Activated T-cell treated with anti-CD3 and anti-CD28 coated beads, Interleukin-2, amount 50 U/mL, for 4 hours (primary cell): ENCODE results near the gene PRKAG2. TPM values are rescaled to one million over a fixed set of nuclear protein-coding genes. Genes with fewer than 3 reads are reported as not detected.
"Not testable (repeated sequence)": the region's sequence is repeated elsewhere in the genome, so short reads cannot be mapped to it uniquely, and the experiment has no call there.

Source experiments
- ATAC-seq, 2 donors: fragments of 200-7000 bp; cut with Tn5 transposase; one replicate each; pipeline ENCODE4 v1.10.0; 2021
- DNase-seq: peaks from one replicate; pipeline ENCODE4 v3.0.0-alpha.2; 2020
- H3K27me3 Mint-ChIP-seq: one replicate; pipeline ENCODE4 v1.8.0; 2021; ENCODE audit warnings: low read depth, mixed read lengths
- H3K36me3 Mint-ChIP-seq: one replicate; pipeline ENCODE4 v1.8.0; 2022; ENCODE audit warnings: mixed read lengths; ENCODE audit not compliant: insufficient read depth
- H3K4me1 Mint-ChIP-seq: one replicate; pipeline ENCODE4 v1.8.0; 2021; ENCODE audit warnings: low read depth, mixed read lengths
- H3K4me3 Mint-ChIP-seq: one replicate; pipeline ENCODE4 v1.8.0; 2021; ENCODE audit warnings: mild to moderate bottlenecking, moderate library complexity, mixed read lengths
- H3K9me3 Mint-ChIP-seq: one replicate; pipeline ENCODE4 v1.8.0; 2021; ENCODE audit warnings: mixed read lengths
- total RNA-seq, 3 donors: library from RNA; stranded (reverse); gene quantifications; one replicate each; pipeline ENCODE4 v1.2.1, GENCODE V29; 2021

The PRKAG2 gene
- total RNA-seq, 3 donors from 2014 or later: 28.6 to 31.5 (median 29.3) TPM

- H3K9me3 Mint-ChIP-seq: no peaks in the 10 kb centered on the region
- no peaks in the 10 kb centered on the region for H3K36me3 Mint-ChIP-seq
- ATAC-seq (no peak), DNase-seq (no peak)
- no peak overlapping the region for H3K4me3 Mint-ChIP-seq
- H3K27me3 Mint-ChIP-seq: peaks cover 19% of the 10 kb centered on the region
- H3K4me1 Mint-ChIP-seq: peaks cover 13% of the 10 kb centered on the region
Observed at GRCh38 chr7:151537818-151538561, 338.9 kb downstream of the PRKAG2 start.

GRCh38 chr7:151536178-151536577 lies 340.7 kb downstream of the PRKAG2 start:
- peaks cover 13% of the 10 kb centered on the region for H3K4me1 Mint-ChIP-seq
- not testable (repeated sequence) for ATAC-seq, H3K4me3 Mint-ChIP-seq, H3K27me3 Mint-ChIP-seq, H3K36me3 Mint-ChIP-seq, DNase-seq, H3K9me3 Mint-ChIP-seq

GRCh38 chr7:151529842-151530241 lies 347.1 kb downstream of the PRKAG2 start:
- DNase-seq (no peak), ATAC-seq (no peak)
- Mint-ChIP-seq H3K27me3 (no peaks in the 10 kb centered on the region), H3K4me3 (no peak overlapping the region), H3K9me3 (peaks cover 13% of the 10 kb centered on the region), H3K36me3 (peaks cover 2% of the 10 kb centered on the region), H3K4me1 (no peaks in the 10 kb centered on the region)

GRCh38 chr7:151524845-151525244 lies 352.1 kb downstream of the PRKAG2 start:
- Mint-ChIP-seq H3K36me3 (no peaks in the 10 kb centered on the region), H3K4me3 (no peak overlapping the region), H3K9me3 (no peaks in the 10 kb centered on the region), H3K27me3 (no peaks in the 10 kb centered on the region), H3K4me1 (peaks cover 5% of the 10 kb centered on the region)
- no peak for ATAC-seq
- DNase-seq: no peak

- DNase-seq (no peak), ATAC-seq (no peak)
- no peaks in the 10 kb centered on the region for H3K9me3 Mint-ChIP-seq
- H3K27me3 Mint-ChIP-seq: no peaks in the 10 kb centered on the region
- no peak overlapping the region for H3K4me3 Mint-ChIP-seq
- H3K36me3 Mint-ChIP-seq: no peaks in the 10 kb centered on the region
- peaks cover 5% of the 10 kb centered on the region for H3K4me1 Mint-ChIP-seq
Observed at GRCh38 chr7:151524331-151524730, 352.6 kb downstream of the PRKAG2 start.

- Mint-ChIP-seq H3K27me3 (no peaks in the 10 kb centered on the region), H3K36me3 (peaks cover 3% of the 10 kb centered on the region), H3K4me3 (peak overlapping the region; percentile 90), H3K4me1 (peaks cover 29% of the 10 kb centered on the region), H3K9me3 (no peaks in the 10 kb centered on the region)
- DNase-seq: peak; percentile 28
- ATAC-seq: no peak
Observed at GRCh38 chr7:151520419-151521261, 356.3 kb downstream of the PRKAG2 start.

- Mint-ChIP-seq H3K4me3 (peak within 1 kb of the TSS; percentile 90), H3K36me3 (peaks cover 3% of the 10 kb centered on the region), H3K4me1 (peaks cover 37% of the 10 kb centered on the region), H3K9me3 (no peaks in the 10 kb centered on the region), H3K27me3 (no peaks in the 10 kb centered on the region)
- peak; percentile 98 for DNase-seq
- peak; percentile 84 to 87 for ATAC-seq
Observed at GRCh38 chr7:151519765-151520418, 357.0 kb downstream of the PRKAG2 start, which contains the start of gene RHEB. RHEB (minus strand) TSS chr7:151519895; CDS start chr7:151519511, 384 bp downstream.

GRCh38 chr7:151518947-151519764 lies 357.8 kb downstream of the PRKAG2 start:
- peak; percentile 55 for DNase-seq
- Mint-ChIP-seq H3K4me3 (peak overlapping the region; percentile 90), H3K4me1 (peaks cover 44% of the 10 kb centered on the region)
- not testable (repeated sequence) for H3K9me3 Mint-ChIP-seq, H3K27me3 Mint-ChIP-seq, H3K36me3 Mint-ChIP-seq
- peak; percentile 67 to 71 for ATAC-seq

- ATAC-seq (peak; percentile 12), DNase-seq (peak; percentile 55)
- Mint-ChIP-seq H3K4me1 (peaks cover 51% of the 10 kb centered on the region), H3K4me3 (peak overlapping the region; percentile 90), H3K36me3 (peaks cover 11% of the 10 kb centered on the region), H3K27me3 (no peaks in the 10 kb centered on the region), H3K9me3 (no peaks in the 10 kb centered on the region)
Observed at GRCh38 chr7:151518105-151518946, 358.6 kb downstream of the PRKAG2 start.

- H3K27me3 Mint-ChIP-seq: no peaks in the 10 kb centered on the region
- H3K9me3 Mint-ChIP-seq: no peaks in the 10 kb centered on the region
- DNase-seq (no peak), ATAC-seq (no peak)
- H3K4me3 Mint-ChIP-seq: peak overlapping the region; percentile 90
- H3K36me3 Mint-ChIP-seq: peaks cover 15% of the 10 kb centered on the region
- peaks cover 57% of the 10 kb centered on the region for H3K4me1 Mint-ChIP-seq
Observed at GRCh38 chr7:151517601-151518104, 359.3 kb downstream of the PRKAG2 start.

- DNase-seq: no peak
- Mint-ChIP-seq H3K36me3 (peaks cover 15% of the 10 kb centered on the region), H3K4me1 (peaks cover 71% of the 10 kb centered on the region), H3K27me3 (no peaks in the 10 kb centered on the region), H3K9me3 (no peaks in the 10 kb centered on the region), H3K4me3 (peak overlapping the region; percentile 12)
- no peak for ATAC-seq
Observed at GRCh38 chr7:151515276-151515565, 361.7 kb downstream of the PRKAG2 start.

GRCh38 chr7:151514461-151515275 lies 362.2 kb downstream of the PRKAG2 start:
- ATAC-seq (no peak), DNase-seq (no peak)
- Mint-ChIP-seq H3K27me3 (no peaks in the 10 kb centered on the region), H3K4me3 (peak overlapping the region; percentile 12), H3K36me3 (peaks cover 15% of the 10 kb centered on the region), H3K9me3 (no peaks in the 10 kb centered on the region), H3K4me1 (peaks cover 75% of the 10 kb centered on the region)
